GM18526 (cell line): Measurements from ENCODE around the gene DHCR7.

Experiments
- POLR2A ChIP-seq: IDR thresholded peaks from 3 replicates; pipeline ENCODE4 v1.6.1; 2011; ENCODE audit not compliant: insufficient read length; ENCODE audit errors: extremely low read depth

The DHCR7 gene

GRCh38 chr11:71470946-71471345, 22.8 kb upstream of the DHCR7 start:
- no peak for TF ChIP-seq POLR2A

GRCh38 chr11:71467164-71467563, 19.0 kb upstream of the DHCR7 start:
- TF ChIP-seq POLR2A, result no peak

GRCh38 chr11:71466358-71466757, 18.2 kb upstream of the DHCR7 start:
- no peak for TF ChIP-seq POLR2A

GRCh38 chr11:71465054-71465453, 16.9 kb upstream of the DHCR7 start:
- no peak for TF ChIP-seq POLR2A

GRCh38 chr11:71463331-71464211, 15.4 kb upstream of the DHCR7 start:
- no peak for TF ChIP-seq POLR2A

GRCh38 chr11:71462726-71463125, 14.5 kb upstream of the DHCR7 start:
- no peak for TF ChIP-seq POLR2A

GRCh38 chr11:71461696-71462095, 13.5 kb upstream of the DHCR7 start:
- TF ChIP-seq POLR2A, result no peak

GRCh38 chr11:71459767-71460320, 11.7 kb upstream of the DHCR7 start:
- no peak for TF ChIP-seq POLR2A

- TF ChIP-seq POLR2A, result no peak
Observed at GRCh38 chr11:71459076-71459766, 11.0 kb upstream of the DHCR7 start.

- TF ChIP-seq POLR2A, result no peak
Observed at GRCh38 chr11:71458146-71459070, 10.2 kb upstream of the DHCR7 start.

- TF ChIP-seq POLR2A, result no peak
Observed at GRCh38 chr11:71456831-71457230, 8.6 kb upstream of the DHCR7 start.

- TF ChIP-seq POLR2A, result no peak
Observed at GRCh38 chr11:71456294-71456693, 8.1 kb upstream of the DHCR7 start.

- TF ChIP-seq POLR2A, result no peak
Observed at GRCh38 chr11:71454470-71455113, 6.4 kb upstream of the DHCR7 start.

GRCh38 chr11:71453918-71454304, 5.7 kb upstream of the DHCR7 start:
- no peak for TF ChIP-seq POLR2A
